T-helper 17 cell (primary cell): ENCODE results near the gene ABCC6. TPM values are rescaled to one million over a fixed set of nuclear protein-coding genes. Genes with fewer than 3 reads are reported as not detected.
"Not testable (repeated sequence)": the region's sequence is repeated elsewhere in the genome, so short reads cannot be mapped to it uniquely, and the experiment has no call there.

Experiments
- ATAC-seq: fragments of 150-1000 bp; cut with Tn5 transposase; 2 replicates; pipeline ENCODE4 v1.10.0; 2021; ENCODE audit warnings: mild to moderate bottlenecking, moderate library complexity
- DNase-seq, 3 donors: peaks; one replicate each; pipeline versions ENCODE4 v3.0.0 to v3.0.0-alpha.2; 2020 to 2021
- H3K9me3 ChIP-seq: one replicate; pipeline ENCODE4 v1.7.0; 2013; ENCODE audit warnings: low read length, mild to moderate bottlenecking; ENCODE audit not compliant: control insufficient read depth, poor library complexity, severe bottlenecking
- H3K27ac Mint-ChIP-seq: one replicate; pipeline ENCODE4 v1.8.0; 2022; ENCODE audit warnings: mild to moderate bottlenecking, moderate library complexity, mixed read lengths
- H3K27me3 Mint-ChIP-seq: one replicate; pipeline ENCODE4 v1.8.0; 2022; ENCODE audit warnings: mixed read lengths
- H3K36me3 Mint-ChIP-seq: one replicate; pipeline ENCODE4 v1.8.0; 2022; ENCODE audit warnings: low read depth, mixed read lengths
- H3K4me1 Mint-ChIP-seq: one replicate; pipeline ENCODE4 v1.8.0; 2022; ENCODE audit warnings: mild to moderate bottlenecking, mixed read lengths
- H3K4me3 Mint-ChIP-seq: one replicate; pipeline ENCODE4 v1.8.0; 2022; ENCODE audit warnings: mild to moderate bottlenecking, moderate library complexity, mixed read lengths
- total RNA-seq, 4 donors: library from RNA in 2 of 4; stranded (reverse) in 2 of 4; gene quantifications; one replicate each; pipeline ENCODE4 v1.2.3 and lab custom pipeline; 2022 to 2026

Gene ABCC6
- total RNA-seq, 2 donors from 2014 or later: not detected

DNA sequence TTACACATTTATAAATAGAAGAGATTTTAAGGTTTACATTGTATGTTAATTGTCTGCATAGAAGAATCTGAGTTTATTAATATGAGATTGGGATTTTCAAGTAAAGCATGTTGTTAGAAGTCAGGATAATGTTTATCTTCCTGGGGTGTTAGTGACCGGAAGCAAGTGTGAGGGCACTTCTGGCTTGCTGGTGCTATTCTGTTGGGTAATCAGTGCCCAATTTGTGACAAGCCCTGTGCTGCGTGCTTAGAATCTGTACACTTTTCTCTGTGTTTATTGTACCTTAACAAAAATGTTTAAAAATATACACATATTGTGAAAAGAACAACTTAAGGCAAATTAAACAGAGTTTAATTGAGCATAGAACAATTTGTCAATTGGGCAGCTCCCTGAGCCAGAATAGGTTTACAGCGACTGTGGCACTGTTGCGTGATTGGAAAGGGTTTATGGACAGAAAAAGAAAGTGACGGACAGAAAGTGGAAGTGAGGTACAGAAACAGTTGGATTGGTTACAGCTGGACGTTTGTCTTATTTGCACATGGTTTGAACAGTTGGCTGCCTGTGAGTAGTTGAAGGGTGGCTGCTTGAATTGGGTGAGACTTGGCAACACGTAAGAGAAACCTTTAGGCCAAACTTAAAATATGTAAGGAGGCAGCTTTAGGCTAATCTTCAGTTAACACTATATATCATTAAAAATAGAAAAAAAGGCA is 26.5 kb upstream of the ABCC6 start:
- not testable (repeated sequence) for ATAC-seq, H3K4me1 Mint-ChIP-seq, DNase-seq

DNA sequence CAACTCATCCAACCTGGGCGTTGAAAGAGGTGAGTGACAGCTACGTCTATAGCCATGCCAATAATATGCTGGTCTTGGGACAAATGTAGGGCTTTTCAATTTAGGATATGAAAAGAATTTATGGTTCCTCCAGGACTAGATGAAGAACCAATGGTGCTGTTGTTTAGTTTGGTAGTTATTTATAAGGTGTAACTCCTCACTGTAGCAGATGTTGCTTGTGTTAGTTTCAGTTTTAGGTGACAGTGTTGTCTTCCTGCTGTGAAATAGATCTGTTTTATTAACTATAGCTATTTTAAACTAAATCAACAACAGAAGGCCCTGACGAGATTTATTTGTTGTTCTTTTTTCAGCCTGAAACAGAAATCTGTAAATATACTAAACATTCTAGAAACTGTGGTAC is 24.1 kb upstream of the ABCC6 start:
- not testable (repeated sequence) for H3K36me3 Mint-ChIP-seq, H3K9me3 ChIP-seq, H3K4me1 Mint-ChIP-seq, H3K27me3 Mint-ChIP-seq, H3K27ac Mint-ChIP-seq, ATAC-seq, H3K4me3 Mint-ChIP-seq, DNase-seq

More for the DNA sequence above, 26.5 kb upstream of the ABCC6 start:
- not testable (repeated sequence) for H3K9me3 ChIP-seq, H3K4me3 Mint-ChIP-seq, H3K27ac Mint-ChIP-seq, H3K36me3 Mint-ChIP-seq, H3K27me3 Mint-ChIP-seq

DNA sequence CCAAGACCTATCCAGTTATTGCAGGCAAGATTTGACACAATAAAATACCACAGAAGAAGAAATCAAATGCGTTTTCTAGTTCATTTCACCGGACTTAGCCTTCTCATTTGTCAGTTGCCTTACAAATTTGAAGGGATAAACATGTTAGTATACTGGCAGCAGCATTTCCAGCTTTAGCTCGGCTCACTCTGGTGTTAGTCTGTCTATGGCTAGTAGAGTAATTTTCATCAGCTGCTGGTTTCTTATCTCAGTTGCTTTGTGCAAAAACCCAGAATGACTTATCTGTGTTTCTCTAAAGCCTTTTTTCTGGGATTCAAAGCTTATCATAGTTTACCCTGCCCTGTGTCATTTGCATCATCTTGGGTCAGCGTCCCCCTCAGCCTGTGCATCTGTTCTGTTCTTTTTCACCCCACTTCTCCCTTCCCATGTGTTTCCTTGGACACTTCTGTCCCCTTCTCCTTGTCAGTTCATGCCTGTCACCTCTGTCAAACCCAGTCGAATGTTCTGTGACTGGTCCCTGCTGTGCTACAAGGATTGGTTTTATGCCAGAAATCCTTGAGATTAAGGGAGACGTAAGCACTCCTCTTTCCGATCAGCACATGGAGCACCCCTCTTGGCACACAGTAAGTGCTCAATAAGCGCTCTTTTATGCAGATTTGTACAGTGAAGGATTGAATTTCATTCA is 23.4 kb upstream of the ABCC6 start:
- ATAC-seq, H3K27ac Mint-ChIP-seq, H3K4me3 Mint-ChIP-seq, H3K36me3 Mint-ChIP-seq, DNase-seq, H3K27me3 Mint-ChIP-seq, H3K9me3 ChIP-seq, H3K4me1 Mint-ChIP-seq: not testable (repeated sequence)

DNA sequence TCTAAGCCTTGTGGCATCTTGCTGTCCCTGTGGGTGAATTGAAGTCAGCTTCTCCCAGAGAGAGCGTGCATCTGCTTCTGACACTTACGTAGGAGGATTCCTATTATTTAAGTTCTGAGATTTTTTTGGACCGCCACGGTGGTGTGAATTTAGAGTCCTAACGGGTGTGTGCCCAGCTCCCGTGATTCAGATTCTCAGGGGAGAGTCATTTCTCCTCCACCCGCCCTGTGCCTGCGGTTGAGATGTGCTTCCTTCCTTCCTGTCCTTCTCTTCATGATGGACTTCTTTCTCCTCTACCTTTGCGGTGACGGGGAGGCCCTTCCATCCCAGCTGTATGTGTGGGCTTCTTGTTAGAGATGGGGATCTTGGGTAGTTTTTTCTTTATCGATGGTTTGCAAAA is 20.6 kb upstream of the ABCC6 start:
- not testable (repeated sequence) for H3K27ac Mint-ChIP-seq, ATAC-seq, H3K4me3 Mint-ChIP-seq, H3K4me1 Mint-ChIP-seq, H3K9me3 ChIP-seq, H3K27me3 Mint-ChIP-seq, H3K36me3 Mint-ChIP-seq, DNase-seq

DNA sequence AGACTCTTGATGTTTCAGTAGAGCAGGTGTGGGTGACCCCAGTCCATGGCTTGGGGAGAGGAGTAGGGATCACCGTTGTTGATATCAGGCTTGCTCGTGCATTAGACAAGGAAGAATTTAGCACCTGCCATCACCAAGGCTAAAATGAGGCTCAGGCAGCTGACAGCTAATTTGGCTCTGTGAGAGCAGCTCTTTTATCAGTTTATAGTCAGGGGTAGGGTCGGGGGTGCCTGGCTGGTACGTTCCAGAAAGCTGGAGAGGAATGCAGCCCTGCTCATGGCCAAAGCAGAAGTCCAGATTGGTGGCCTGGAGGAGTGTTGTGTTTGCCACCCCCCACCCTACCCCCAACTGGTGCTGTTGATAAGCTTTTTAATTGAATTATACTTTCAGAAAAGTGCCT is 17.4 kb upstream of the ABCC6 start:
- not testable (repeated sequence) for H3K4me1 Mint-ChIP-seq, H3K9me3 ChIP-seq, H3K4me3 Mint-ChIP-seq, H3K27me3 Mint-ChIP-seq, H3K27ac Mint-ChIP-seq, DNase-seq, H3K36me3 Mint-ChIP-seq, ATAC-seq

DNA sequence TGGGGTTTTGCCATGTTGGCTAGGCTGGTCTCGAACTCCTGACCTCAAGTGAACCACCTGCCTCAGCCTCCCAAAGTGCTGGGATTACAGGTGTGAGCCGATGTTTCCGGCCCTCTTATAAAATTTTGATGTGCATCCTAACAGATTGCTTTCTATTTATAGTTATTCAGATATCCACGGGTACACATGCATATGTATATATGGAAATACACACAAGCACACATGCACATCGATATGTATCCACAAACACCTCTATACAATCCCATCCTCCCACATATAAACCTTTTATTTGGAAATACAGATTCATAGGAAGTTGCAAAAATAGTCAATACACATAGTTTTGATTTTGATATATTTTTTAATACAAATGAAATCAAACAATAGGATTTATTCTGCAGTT is 14.4 kb upstream of the ABCC6 start:
- not testable (repeated sequence) for H3K27me3 Mint-ChIP-seq, DNase-seq, H3K36me3 Mint-ChIP-seq, H3K9me3 ChIP-seq, H3K27ac Mint-ChIP-seq, H3K4me1 Mint-ChIP-seq, H3K4me3 Mint-ChIP-seq, ATAC-seq

DNA sequence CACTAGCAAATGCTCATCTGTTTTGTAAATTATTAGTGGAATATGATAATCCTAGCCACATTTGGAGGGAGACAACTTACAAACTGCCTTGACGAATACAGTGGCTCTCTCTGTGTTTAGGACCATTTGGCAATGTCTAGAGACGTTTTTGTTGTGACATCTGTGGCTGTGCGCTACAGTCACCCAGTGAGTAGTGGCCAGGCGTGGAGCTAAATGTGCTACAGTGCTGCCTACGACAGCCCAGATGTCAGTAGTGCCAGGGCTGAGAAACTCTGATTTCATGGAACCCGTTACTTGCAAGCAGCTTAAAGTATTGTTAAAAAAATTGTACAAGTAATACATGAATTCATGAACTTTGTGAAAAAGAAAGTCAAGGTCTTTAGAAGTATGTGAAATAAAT is 13.8 kb upstream of the ABCC6 start:
- H3K27me3 Mint-ChIP-seq, ATAC-seq, H3K9me3 ChIP-seq, H3K27ac Mint-ChIP-seq, H3K36me3 Mint-ChIP-seq, H3K4me1 Mint-ChIP-seq, DNase-seq, H3K4me3 Mint-ChIP-seq: not testable (repeated sequence)

DNA sequence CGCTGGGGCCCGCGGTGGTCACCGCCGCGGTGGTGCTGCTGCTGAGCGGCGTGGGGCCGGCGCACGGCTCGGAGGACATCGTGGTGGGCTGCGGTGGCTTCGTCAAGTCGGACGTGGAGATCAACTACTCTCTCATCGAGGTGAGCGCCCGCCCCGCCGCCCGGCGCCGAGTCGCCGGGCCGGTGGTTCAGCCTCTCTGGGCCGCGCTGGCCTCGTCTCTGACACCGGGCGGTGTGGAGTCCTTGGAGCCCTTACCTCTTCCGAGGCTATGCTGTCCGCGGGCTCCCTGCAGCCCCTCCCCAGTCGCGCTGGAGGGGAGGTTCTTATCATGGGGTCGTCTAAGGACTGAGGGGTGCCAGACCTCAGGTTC is 9.4 kb upstream of the ABCC6 start:
- peak; percentile 41 for ATAC-seq
- not testable (repeated sequence) for H3K27ac Mint-ChIP-seq

DNA sequence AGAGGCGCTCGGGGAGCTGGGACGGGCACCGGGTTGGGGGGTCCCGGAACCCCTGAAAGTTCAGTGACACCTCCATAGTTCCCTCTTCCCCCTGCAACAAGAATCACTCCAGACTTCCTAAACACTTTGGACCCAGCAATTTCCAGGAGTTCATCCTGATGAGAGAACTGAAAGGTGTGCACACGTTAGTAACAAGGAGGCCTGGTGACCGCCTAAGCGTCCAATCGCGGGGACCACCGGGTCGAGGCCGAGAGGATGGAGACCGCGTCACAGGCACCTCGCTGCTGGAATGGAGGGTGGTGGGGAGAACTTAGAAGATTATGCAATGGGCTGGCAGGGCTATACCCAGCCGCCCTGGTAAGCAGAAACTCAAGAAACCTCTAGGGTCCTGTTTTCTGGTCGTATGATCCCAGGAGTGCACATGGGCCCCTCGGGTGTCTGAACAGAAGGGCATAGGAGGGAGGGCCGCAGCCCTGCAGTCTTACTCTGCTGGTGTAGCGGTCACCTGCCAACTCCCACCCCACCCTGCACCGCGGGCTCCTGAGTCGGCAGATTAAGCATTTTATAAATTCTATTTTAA is 458 bp upstream of the ABCC6 start:
- H3K27ac Mint-ChIP-seq, H3K36me3 Mint-ChIP-seq, H3K4me3 Mint-ChIP-seq, DNase-seq, H3K27me3 Mint-ChIP-seq, H3K9me3 ChIP-seq, H3K4me1 Mint-ChIP-seq, ATAC-seq: not testable (repeated sequence)

More for the DNA sequence above, 9.4 kb upstream of the ABCC6 start:
- H3K4me1 Mint-ChIP-seq, DNase-seq, H3K9me3 ChIP-seq, H3K36me3 Mint-ChIP-seq, H3K4me3 Mint-ChIP-seq, H3K27me3 Mint-ChIP-seq: not testable (repeated sequence)

DNA sequence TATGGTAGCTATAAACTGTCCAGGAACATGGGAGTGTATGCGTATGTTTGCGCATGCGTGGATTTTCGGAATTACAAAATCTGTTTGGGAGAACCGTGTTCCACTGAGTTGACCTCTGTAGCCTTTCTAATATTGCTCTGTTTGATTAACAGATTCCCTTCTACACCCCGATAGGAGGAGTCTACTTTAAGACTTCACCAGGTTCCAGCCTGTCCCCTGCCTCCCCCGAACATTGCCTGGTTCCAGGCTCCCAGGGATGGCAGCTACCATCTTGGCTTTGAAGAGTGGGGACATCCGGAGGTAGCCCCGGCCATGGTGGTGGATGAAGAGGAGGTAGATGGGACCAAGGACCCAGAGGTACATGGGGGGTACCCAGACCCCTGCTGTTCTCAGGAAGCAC is 1.9 kb downstream of the ABCC6 start:
- H3K27me3 Mint-ChIP-seq, H3K4me1 Mint-ChIP-seq, H3K27ac Mint-ChIP-seq, ATAC-seq, H3K4me3 Mint-ChIP-seq, H3K36me3 Mint-ChIP-seq, H3K9me3 ChIP-seq, DNase-seq: not testable (repeated sequence)

DNA sequence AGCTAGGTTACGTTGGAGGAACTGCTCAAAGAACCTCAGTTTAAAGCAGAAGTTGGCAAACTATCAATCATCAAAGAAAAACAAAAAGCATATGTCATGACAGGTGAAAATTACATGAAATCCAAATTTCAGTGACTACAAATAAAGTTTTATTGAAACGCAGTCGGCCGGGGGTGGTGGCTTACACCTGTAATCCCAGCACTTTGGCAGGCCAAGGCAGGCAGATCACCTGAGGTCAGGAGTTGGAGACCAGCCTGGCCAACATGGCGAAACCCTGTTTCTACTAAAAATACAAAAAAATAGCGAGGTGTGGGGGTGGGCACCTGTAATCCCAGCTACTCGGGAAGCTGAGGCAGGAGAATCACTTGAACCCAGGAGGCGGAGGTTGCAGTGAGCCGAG is 2.8 kb downstream of the ABCC6 start:
- not testable (repeated sequence) for ATAC-seq, H3K9me3 ChIP-seq, H3K27me3 Mint-ChIP-seq, H3K27ac Mint-ChIP-seq, DNase-seq, H3K4me1 Mint-ChIP-seq, H3K36me3 Mint-ChIP-seq, H3K4me3 Mint-ChIP-seq

DNA sequence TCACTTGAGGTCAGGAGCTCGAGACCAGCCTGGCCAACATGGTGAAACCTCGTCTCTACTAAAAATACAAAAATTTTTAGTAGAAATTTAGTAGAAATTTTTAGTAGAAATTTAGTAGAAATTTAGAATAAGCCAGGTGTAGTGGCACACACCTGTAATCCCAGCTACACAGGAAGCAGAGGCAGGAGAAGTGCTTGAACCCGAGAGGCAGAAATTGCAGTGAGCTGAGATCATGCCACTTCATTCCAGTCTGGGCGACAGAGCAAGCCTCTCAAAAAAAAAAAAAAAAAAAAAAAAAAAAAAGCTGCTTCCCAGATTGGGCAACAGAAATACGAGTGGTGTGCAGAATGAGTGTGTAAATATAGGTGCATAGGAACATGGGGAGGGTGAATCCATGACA is 4.5 kb downstream of the ABCC6 start:
- not testable (repeated sequence) for H3K36me3 Mint-ChIP-seq, H3K4me3 Mint-ChIP-seq, DNase-seq, H3K27me3 Mint-ChIP-seq, H3K27ac Mint-ChIP-seq, ATAC-seq, H3K4me1 Mint-ChIP-seq, H3K9me3 ChIP-seq

DNA sequence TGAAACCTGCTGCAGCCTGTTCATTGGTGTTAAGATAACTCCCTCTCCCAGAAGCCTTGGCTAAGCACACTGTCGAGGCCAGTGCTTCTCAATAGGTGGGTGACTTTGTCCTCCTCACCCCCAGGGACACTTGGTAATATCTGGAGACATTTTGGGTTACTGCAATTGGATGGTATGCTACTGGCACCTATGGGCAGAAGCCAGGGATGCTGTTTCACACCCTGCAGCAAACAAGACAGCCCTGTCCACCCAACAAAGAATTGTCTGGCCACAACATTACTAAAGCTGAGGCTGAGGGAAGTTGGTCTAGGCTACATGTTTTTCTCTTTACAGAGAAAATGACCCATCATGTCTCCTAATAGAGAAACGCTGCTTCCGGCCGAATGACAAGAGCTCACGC is 4.9 kb downstream of the ABCC6 start:
- not testable (repeated sequence) for DNase-seq, H3K4me3 Mint-ChIP-seq, H3K9me3 ChIP-seq, ATAC-seq, H3K27ac Mint-ChIP-seq, H3K36me3 Mint-ChIP-seq, H3K4me1 Mint-ChIP-seq, H3K27me3 Mint-ChIP-seq

DNA sequence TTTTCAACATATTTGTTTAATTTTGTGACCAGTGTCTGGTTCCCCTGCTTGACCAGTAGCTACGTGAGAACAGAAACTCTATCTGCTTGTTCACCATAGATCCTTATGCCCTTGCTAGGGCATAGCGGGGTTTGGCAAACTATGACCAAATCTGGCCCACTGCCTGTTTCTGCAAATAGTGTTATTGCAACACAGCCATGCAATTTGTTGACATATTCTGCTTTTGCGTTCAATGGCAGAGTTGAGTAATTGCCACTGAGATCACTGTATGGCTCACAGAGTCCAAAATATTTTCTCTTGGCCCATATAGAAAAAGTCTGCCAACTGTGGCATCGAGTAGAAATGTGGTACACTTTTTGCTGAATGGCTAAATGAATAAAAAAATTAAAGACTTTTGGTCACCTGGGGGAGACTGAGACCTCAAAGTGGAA is 9.4 kb downstream of the ABCC6 start:
- not testable (repeated sequence) for H3K9me3 ChIP-seq, DNase-seq, ATAC-seq, H3K4me3 Mint-ChIP-seq, H3K36me3 Mint-ChIP-seq, H3K27me3 Mint-ChIP-seq, H3K27ac Mint-ChIP-seq, H3K4me1 Mint-ChIP-seq
